K562 (cell line): ENCODE data around the gene TMEM88. TPM values are rescaled to one million over a fixed set of nuclear protein-coding genes. Genes with fewer than 3 reads are reported as not detected.

ENCODE experiments used
- ATAC-seq: fragments of 200-7000 bp; cut with Tn5 transposase; 3 replicates; pipeline ENCODE4 v1.9.1; 2020; ENCODE audit warnings: moderate library complexity
- BruUV-seq: library from RNA; stranded (reverse); fragments of 400-500 nt; replicated peaks from 2 replicates; lab custom pipeline; 2021; lab: Mats Ljungman, UMichigan
- CTCF ChIA-PET: fragments of 300-600 bp; formaldehyde crosslinking; extraction: SDS; loops from one replicate; lab custom pipeline; 2021; ENCODE audit warnings: low intra/inter-chr PET ratio; lab: Yijun Ruan, JAX
- POLR2A ChIA-PET: fragments of 300-600, 350-650 bp; sonication (Branson Sonifier 250); formaldehyde crosslinking; extraction: SDS; loops from one replicate; lab custom pipeline; 2021; ENCODE audit warnings: antibody characterized with exemption, inconsistent platforms; lab: Yijun Ruan, JAX
- DNase-seq, 4 experiments: peaks; one replicate each; pipeline versions ENCODE4 v3.0.0 to v3.0.0-alpha.2; 2011 to 2018; ENCODE audit warnings: low spot score in 3 of 4, mixed read lengths in 3 of 4; ENCODE audit errors: extremely low read depth in 1 of 4
- FAIRE-seq: peaks from 2 replicates; lab custom pipeline; 2011; peaks lifted over from hg19 to GRCh38; lab: Jason Lieb, UNC
- H2AFZ ChIP-seq: 2 replicates; pipeline ENCODE4 v1.6.0; 2011; ENCODE audit warnings: low read depth, low read length, control low read depth, inconsistent platforms
- H3K27ac ChIP-seq: fragments of 200-600 bp; 3 replicates; pipeline ENCODE4 v1.8.0; 2011; ENCODE audit warnings: low read depth, mild to moderate bottlenecking, control low read depth, inconsistent platforms, low read length, moderate library complexity, mixed read lengths; ENCODE audit errors: extremely low read depth
- H3K27me3 ChIP-seq, 2 experiments: fragments of 300-600 bp in 1 of 2; 2 replicates in 1 of 2; 3 replicates in 1 of 2; pipeline versions ENCODE4 v1.6.0 to v1.8.0; 2011; ENCODE audit warnings: inconsistent platforms in 2 of 2, low read length in 2 of 2, mild to moderate bottlenecking in 1 of 2, mixed read lengths in 1 of 2, moderate library complexity in 1 of 2; ENCODE audit not compliant: control insufficient read depth in 2 of 2, insufficient read depth in 2 of 2
- H3K36me3 ChIP-seq: fragments of 300-600 bp; 3 replicates; pipeline ENCODE4 v1.8.0; 2011; ENCODE audit warnings: mild to moderate bottlenecking, low read length, inconsistent platforms; ENCODE audit not compliant: control insufficient read depth, insufficient read depth
- H3K4me1 ChIP-seq, 2 experiments: fragments of 200-600 bp in 1 of 2; replicated peaks in 1 of 2; 2 replicates in 1 of 2; 3 replicates in 1 of 2; pipeline versions ENCODE4 v1.5.1 to v1.8.0; 2011; ENCODE audit warnings: inconsistent platforms in 2 of 2, low read length in 2 of 2, mild to moderate bottlenecking in 1 of 2, mixed read lengths in 1 of 2, moderate library complexity in 1 of 2; ENCODE audit not compliant: control insufficient read depth in 2 of 2, insufficient read depth in 2 of 2
- H3K4me2 ChIP-seq: 2 replicates; pipeline ENCODE4 v1.6.1; 2011; ENCODE audit warnings: low read length, control low read depth, inconsistent platforms, mixed read lengths; ENCODE audit not compliant: insufficient read depth
- H3K4me3 ChIP-seq: fragments of 200-600 bp; sonication (generic), shearing (Covaris generic); 2 replicates; pipeline ENCODE4 v1.5.1; 2016; ENCODE audit warnings: control low read depth, inconsistent platforms
- H3K79me2 ChIP-seq: fragments of 200-600 bp; 3 replicates; pipeline ENCODE4 v1.8.0; 2011; ENCODE audit warnings: low read length, inconsistent platforms; ENCODE audit not compliant: control insufficient read depth, insufficient read depth
- H3K9ac ChIP-seq, 2 experiments: 2 replicates each; pipeline versions ENCODE4 v1.6.0 to v1.6.1; 2011; ENCODE audit warnings: low read depth in 2 of 2, low read length in 2 of 2, control low read depth in 1 of 2, inconsistent platforms in 1 of 2, mild to moderate bottlenecking in 1 of 2, mixed read lengths in 1 of 2; ENCODE audit not compliant: insufficient read depth in 1 of 2
- H3K9me1 ChIP-seq: one replicate; pipeline ENCODE4 v1.6.0; 2011; ENCODE audit warnings: inconsistent platforms, mild to moderate bottlenecking, low read length, moderate library complexity; ENCODE audit not compliant: control insufficient read depth, insufficient read depth
- H3K9me3 ChIP-seq: replicated peaks from 2 replicates; pipeline ENCODE4 v1.5.1; 2011; ENCODE audit warnings: low read depth, low read length, inconsistent platforms; ENCODE audit not compliant: control insufficient read depth, insufficient read depth
- H4K20me1 ChIP-seq: replicated peaks from 2 replicates; pipeline ENCODE4 v1.6.1; 2011; ENCODE audit warnings: low read length, inconsistent platforms, mixed read lengths; ENCODE audit not compliant: control insufficient read depth, insufficient read depth
- ASH1L ChIP-seq: fragments of 450-650 bp; IDR thresholded peaks from 2 replicates; pipeline ENCODE4 v1.6.1; 2018; ENCODE audit warnings: borderline replicate concordance, mild to moderate bottlenecking, low read depth; ENCODE audit not compliant: partially characterized antibody
- HNRNPUL1 ChIP-seq: fragments of 200-400 bp; formaldehyde crosslinking; IDR thresholded peaks from 2 replicates; pipeline ENCODE4 v1.6.1; 2017; ENCODE audit warnings: low read length
- KDM1A ChIP-seq, 2 experiments: fragments of 450-650 bp; IDR thresholded peaks; 2 replicates each; pipeline ENCODE4 v1.6.1; 2016; ENCODE audit warnings: mild to moderate bottlenecking in 2 of 2
- MYBL2 ChIP-seq, 2 experiments: fragments of 450-650 bp in 1 of 2; sonication (generic) in 1 of 2; formaldehyde crosslinking in 1 of 2; IDR thresholded peaks; 2 replicates each; pipeline versions ENCODE4 v1.6.1 to v1.8.1; 2017 to 2022; ENCODE audit warnings: borderline replicate concordance in 1 of 2, inconsistent platforms in 1 of 2, low read depth in 1 of 2, mild to moderate bottlenecking in 1 of 2, missing genetic modification reagents in 1 of 2, moderate library complexity in 1 of 2
- PHB2 ChIP-seq: fragments of 450-650 bp; IDR thresholded peaks from 2 replicates; pipeline ENCODE4 v1.6.1; 2017; ENCODE audit warnings: low read depth
- PYGO2 ChIP-seq: fragments of 450-650 bp; IDR thresholded peaks from 2 replicates; pipeline ENCODE4 v1.6.1; 2016; ENCODE audit warnings: mild to moderate bottlenecking, missing genetic modification characterization, moderate library complexity, missing compliant biosample characterization
- RBM17 ChIP-seq: fragments of 200-400 bp; formaldehyde crosslinking; IDR thresholded peaks from 2 replicates; pipeline ENCODE4 v1.6.1; 2017; ENCODE audit warnings: low read depth, mild to moderate bottlenecking, low read length, borderline replicate concordance
- TARDBP ChIP-seq: fragments of 450-650 bp; IDR thresholded peaks from 2 replicates; pipeline ENCODE4 v1.6.1; 2016
- TCF7 ChIP-seq: sonication (generic); IDR thresholded peaks from 2 replicates; pipeline ENCODE4 v1.6.1; 2016; ENCODE audit warnings: antibody characterized with exemption, borderline replicate concordance
- TFAP4 ChIP-seq: sonication (generic); formaldehyde crosslinking; IDR thresholded peaks from 2 replicates; pipeline ENCODE4 v1.8.0; 2022; ENCODE audit warnings: missing genetic modification reagents, mild to moderate bottlenecking, moderate library complexity, borderline replicate concordance
- ZKSCAN3 ChIP-seq: fragments of 250-450 bp; sonication (Bioruptor Pico); IDR thresholded peaks from 2 replicates; pipeline ENCODE4 v1.4.0; 2020
- ZNF449 ChIP-seq: fragments of 250-450 bp; sonication (Bioruptor Pico); IDR thresholded peaks from 2 replicates; pipeline ENCODE4 v1.8.0; 2022; ENCODE audit warnings: moderate library complexity, mild to moderate bottlenecking, inconsistent platforms
- ZNF57 ChIP-seq: fragments of 450-650 bp; formaldehyde crosslinking; IDR thresholded peaks from 2 replicates; pipeline ENCODE4 v1.4.0; 2020; ENCODE audit warnings: mild to moderate bottlenecking, moderate library complexity
- ZNF740 ChIP-seq, 3 experiments: fragments of 200-800 bp in 1 of 3; sonication (Bioruptor generic) in 1 of 3; sonication (generic) in 1 of 3; formaldehyde crosslinking in 1 of 3; IDR thresholded peaks; 2 replicates each; pipeline versions ENCODE4 v1.6.1 to v1.8.0; 2016 to 2022; ENCODE audit warnings: mild to moderate bottlenecking in 2 of 3, missing compliant biosample characterization in 2 of 3, missing genetic modification characterization in 2 of 3, missing genetic modification reagents in 1 of 3
- WGBS: fragments of 100-300 bp; shearing (Covaris generic); methylation state at CpG from one replicate; pipeline ENCODE4 v1.1.6; 2016; ENCODE audit warnings: low coverage, mixed read lengths; ENCODE audit not compliant: insufficient coverage; ENCODE audit errors: missing lambda C conversion rate; 5-methylcytosine and 5-hydroxymethylcytosine counted together
- in situ Hi-C: fragments of 300-500 bp; cut with MboI; formaldehyde crosslinking; loops from 4 replicates; pipeline ENCODE4 v1.15.0; 2018; ENCODE audit warnings: inconsistent platforms, mixed read lengths
- intact Hi-C: fragments of 100-400 bp; cut with micrococcal nuclease; formaldehyde crosslinking; loops from 2 replicates; pipeline ENCODE4 v1.14.2; 2022
- polyA plus RNA-seq, 8 experiments: library from polyadenylated mRNA; depleted of rRNA in 4 of 8; stranded (reverse) in 5 of 8; unstranded in 3 of 8; fragments of >200 nt; fragmentation: Nextera tagmentation in 2 of 8; fragmentation: Illumina TruSeq in 1 of 8; extraction: Ambion mirVana in 2 of 8; extraction: Trizol in 1 of 8; gene quantifications; 2 replicates each; pipeline versions ENCODE4 v1.2.1 to v1.2.3, GENCODE V29; 2011 to 2014; ENCODE audit warnings: inconsistent platforms in 1 of 8, missing spikeins in 1 of 8
- total RNA-seq, 7 experiments: library from RNA; depleted of rRNA in 6 of 7; stranded (reverse); fragments of >200 nt in 6 of 7; fragmentation: Illumina TruSeq in 2 of 7; extraction: Trizol in 2 of 7; gene quantifications; 2 replicates each; pipeline versions ENCODE4 v1.2.1 to v1.2.3, GENCODE V29; 2011 to 2021; ENCODE audit warnings: low replicate concordance in 1 of 7

TMEM88 gene
- total and polyA plus RNA-seq, 9 of the 15 experiments (the other 6 are each of a cell fraction or from before 2014, with no cell fraction given), result 0.10 to 1.4 (median 0.36) TPM; not detected in 3

- Histone ChIP-seq H3K36me3 (no peaks in the 10 kb centered on the region), H3K27me3 (peaks cover 15 to 61% of the 10 kb centered on the region in 2 experiments), H3K4me2 (no peak overlapping the region), H3K9me1 (no peaks in the 10 kb centered on the region), H3K4me3 (no peak overlapping the region), H3K4me1 (no peaks in the 10 kb centered on the region; a peak in 1 of 5 replicates), H3K27ac (no peak overlapping the region), H3K9me3 (no peaks in the 10 kb centered on the region), H4K20me1 (no peaks in the 10 kb centered on the region; the same call in 1 of the 2 replicates), H3K9ac (no peak overlapping the region), H3K79me2 (no peaks in the 10 kb centered on the region), H2AFZ (no peak overlapping the region)
- in situ Hi-C loops (no loop called here), intact Hi-C loops (no loop called here)
- TF ChIP-seq TCF7, result no peak
- no peak for TF ChIP-seq HNRNPUL1
- no peak for TF ChIP-seq TARDBP
- TF ChIP-seq TFAP4 (CRISPR knock-in tag), result no peak
- no peak for TF ChIP-seq PYGO2
- no peak for TF ChIP-seq RBM17
- no peak for TF ChIP-seq ZNF449
- no peak for TF ChIP-seq ASH1L
- no peak for TF ChIP-seq KDM1A (IDR thresholded peaks at IDR 0.05)
- no peak for TF ChIP-seq ZNF57 (CRISPR knock-in tag)
- no peak for TF ChIP-seq ZKSCAN3
- TF ChIP-seq MYBL2 (IDR thresholded peaks at IDR 0.05; ENCODE audit: low read depth), result no peak
- TF ChIP-seq MYBL2 (CRISPR knock-in tag; IDR thresholded peaks at IDR 0.05; ENCODE audit: borderline replicate concordance), result no peak
- no peak for TF ChIP-seq PHB2
- TF ChIP-seq ZNF740 (CRISPR knock-in tag; IDR thresholded peaks at IDR 0.05), result no peak
- TF ChIP-seq ZNF740 (tag; IDR thresholded peaks at IDR 0.05), result no peak
- WGBS, result 12% methylated on average over 6 of the region's 9 CpGs
- FAIRE-seq, result no peak
- DNase-seq, result no peak
- ChIA-PET POLR2A (no interaction called here), CTCF (no interaction called here)
- ATAC-seq, result no peak
- BruUV-seq, result no TSS peak
Measured at GRCh38 chr17:7817643-7817964, 37.3 kb upstream of the TMEM88 start.
